AG09309 (cell line): ENCODE results near the gene ZNF394.

ENCODE experiments used
- DNase-seq: peaks from one replicate; pipeline ENCODE4 v3.0.0-alpha.2; 2010; ENCODE audit warnings: low read depth
- H3K4me3 ChIP-seq: 2 replicates; pipeline ENCODE4 v1.5.1; 2011; ENCODE audit warnings: mild to moderate bottlenecking, low read depth, low read length, moderate library complexity; ENCODE audit not compliant: control insufficient read depth
- CTCF ChIP-seq: IDR thresholded peaks from 2 replicates; pipeline ENCODE4 v1.5.1; 2011; ENCODE audit warnings: mild to moderate bottlenecking, low read depth, low read length, inconsistent platforms; ENCODE audit not compliant: insufficient read depth, control insufficient read depth; ENCODE audit errors: missing control alignments

The ZNF394 gene

GRCh38 chr7:99465421-99465768, 34.7 kb downstream of the ZNF394 start:
- DNase-seq, result no peak
- peak overlapping the region; percentile 67 for H3K4me3 ChIP-seq
- no peak for TF ChIP-seq CTCF

GRCh38 chr7:99461221-99461620, 38.9 kb downstream of the ZNF394 start:
- no peak overlapping the region for H3K4me3 ChIP-seq
- no peak for DNase-seq
- no peak for TF ChIP-seq CTCF

- no peak overlapping the region for H3K4me3 ChIP-seq
- TF ChIP-seq CTCF, result no peak
- no peak for DNase-seq
Observed at GRCh38 chr7:99460651-99461050, 39.4 kb downstream of the ZNF394 start.

GRCh38 chr7:99459087-99459486, 41.0 kb downstream of the ZNF394 start:
- TF ChIP-seq CTCF, result peak; percentile 33
- DNase-seq, result no peak

GRCh38 chr7:99457650-99458493, 42.2 kb downstream of the ZNF394 start:
- no peak for DNase-seq
- no peak for TF ChIP-seq CTCF
- H3K4me3 ChIP-seq, result no peak overlapping the region

More at GRCh38 chr7:99459087-99459486, 41.0 kb downstream of the ZNF394 start:
- no peak overlapping the region for H3K4me3 ChIP-seq

- H3K4me3 ChIP-seq, result no peak overlapping the region
- no peak for DNase-seq
- no peak for TF ChIP-seq CTCF
Observed at GRCh38 chr7:99457050-99457649, 42.9 kb downstream of the ZNF394 start.
